GM23338 (cell line): ENCODE data around the gene CT83.

Experiments used
- CREB1 ChIP-seq: fragments of 250-450 bp; sonication (Bioruptor Pico); IDR thresholded peaks from 2 replicates; pipeline ENCODE4 v1.5.0; 2020; ENCODE audit warnings: low read depth, mild to moderate bottlenecking, moderate library complexity
- CTCF ChIP-seq, 2 experiments: fragments of 200-600 bp in 1 of 2; sonication (generic) in 1 of 2; conservative IDR thresholded peaks; 2 replicates each; pipeline versions ENCODE4 v1.5.1 to v1.6.1; 2016 to 2017; ENCODE audit warnings: antibody characterized with exemption in 2 of 2, low read depth in 2 of 2, mild to moderate bottlenecking in 2 of 2, moderate library complexity in 1 of 2
- ETS1 ChIP-seq: IDR thresholded peaks from 2 replicates; pipeline ENCODE4 v1.6.1; 2016; ENCODE audit warnings: antibody characterized with exemption
- EZH2 ChIP-seq: fragments of 200-600 bp; sonication (generic); IDR thresholded peaks from one replicate; pipeline ENCODE4 v1.8.0; 2017; ENCODE audit warnings: antibody characterized with exemption, mild to moderate bottlenecking, low read depth; ENCODE audit not compliant: unreplicated experiment
- EZH2phosphoT487 ChIP-seq: fragments of 200-600 bp; sonication (generic); IDR thresholded peaks from one replicate; pipeline ENCODE4 v1.8.1; 2018; ENCODE audit warnings: antibody characterized with exemption; ENCODE audit not compliant: unreplicated experiment
- JUNB ChIP-seq: IDR thresholded peaks from one replicate; pipeline ENCODE4 v1.6.1; 2016; ENCODE audit warnings: antibody characterized with exemption; ENCODE audit not compliant: unreplicated experiment
- NANOG ChIP-seq: IDR thresholded peaks from 2 replicates; pipeline ENCODE4 v1.6.1; 2016; ENCODE audit warnings: antibody characterized with exemption, borderline replicate concordance
- POLR2AphosphoS5 ChIP-seq: IDR thresholded peaks from 2 replicates; pipeline ENCODE4 v1.6.1; 2016; ENCODE audit warnings: antibody characterized with exemption, low read depth
- REST ChIP-seq: IDR thresholded peaks from one replicate; pipeline ENCODE4 v1.6.1; 2018; ENCODE audit warnings: antibody characterized with exemption; ENCODE audit not compliant: unreplicated experiment
- STAT1 ChIP-seq: IDR thresholded peaks from one replicate; pipeline ENCODE4 v1.6.1; 2016; ENCODE audit warnings: antibody characterized with exemption; ENCODE audit not compliant: unreplicated experiment
- ZNF114 ChIP-seq: fragments of 250-450 bp; sonication (Bioruptor Pico); IDR thresholded peaks from 2 replicates; pipeline ENCODE4 v1.5.0; 2020; ENCODE audit warnings: mild to moderate bottlenecking, moderate library complexity
- ZNF331 ChIP-seq: fragments of 250-450 bp; sonication (Bioruptor Pico); IDR thresholded peaks from 2 replicates; pipeline ENCODE4 v1.5.0; 2020; ENCODE audit warnings: low read depth, mild to moderate bottlenecking, moderate library complexity
- ZNF462 ChIP-seq: fragments of 250-450 bp; sonication (Bioruptor Pico); IDR thresholded peaks from 2 replicates; pipeline ENCODE4 v1.5.0; 2020; ENCODE audit warnings: mild to moderate bottlenecking, moderate library complexity

GRCh38 chrX:116480059-116480458 is 17.3 kb upstream of the CT83 start:
- TF ChIP-seq CTCF (conservative IDR thresholded peaks at IDR 0.05; ENCODE audit: low read depth in 2 of 2) (no peak), EZH2 (no peak), JUNB (no peak), POLR2AphosphoS5 (no peak), EZH2phosphoT487 (no peak), CREB1 (CRISPR knock-in tag) (no peak), ZNF114 (no peak), REST (no peak), ZNF331 (CRISPR knock-in tag) (no peak), STAT1 (no peak), NANOG (no peak), ETS1 (no peak), ZNF462 (CRISPR knock-in tag) (no peak)
